GM19395 (cell line): ENCODE data around the gene NDUFAF2.

Experiments
- ATAC-seq: cut with Tn5 transposase; IDR thresholded peaks from one replicate; pipeline ENCODE4 v1.9.1; 2021; ENCODE audit warnings: mild to moderate bottlenecking, moderate library complexity; ENCODE audit not compliant: unreplicated experiment

Gene NDUFAF2

GRCh38 chr5:61114441-61114840 is 169.4 kb downstream of the NDUFAF2 start:
- ATAC-seq, result no peak

GRCh38 chr5:61115968-61116367 is 171.0 kb downstream of the NDUFAF2 start:
- peak; percentile 61 for ATAC-seq

- ATAC-seq, result no peak
Measured at GRCh38 chr5:61119066-61119465, 174.1 kb downstream of the NDUFAF2 start.

- no peak for ATAC-seq
Measured at GRCh38 chr5:61120534-61120933, 175.5 kb downstream of the NDUFAF2 start.

GRCh38 chr5:61123145-61123544 is 178.1 kb downstream of the NDUFAF2 start:
- no peak for ATAC-seq

- no peak for ATAC-seq
Measured at GRCh38 chr5:61130289-61130688, 185.3 kb downstream of the NDUFAF2 start.

GRCh38 chr5:61132559-61132958 is 187.6 kb downstream of the NDUFAF2 start:
- no peak for ATAC-seq

- no peak for ATAC-seq
Measured at GRCh38 chr5:61137835-61138234, 192.8 kb downstream of the NDUFAF2 start.

GRCh38 chr5:61139094-61139873 is 194.3 kb downstream of the NDUFAF2 start:
- no peak for ATAC-seq

GRCh38 chr5:61139931-61140330 is 194.9 kb downstream of the NDUFAF2 start:
- no peak for ATAC-seq

GRCh38 chr5:61141801-61142200 is 196.8 kb downstream of the NDUFAF2 start:
- ATAC-seq, result no peak

- ATAC-seq, result no peak
Measured at GRCh38 chr5:61142391-61142790, 197.4 kb downstream of the NDUFAF2 start.

- no peak for ATAC-seq
Measured at GRCh38 chr5:61142811-61143210, 197.8 kb downstream of the NDUFAF2 start.

- ATAC-seq, result no peak
Measured at GRCh38 chr5:61148515-61148914, 203.5 kb downstream of the NDUFAF2 start.

GRCh38 chr5:61151893-61152292 is 206.9 kb downstream of the NDUFAF2 start:
- ATAC-seq, result no peak

- ATAC-seq, result no peak
Measured at GRCh38 chr5:61159070-61159469, 214.1 kb downstream of the NDUFAF2 start.

- no peak for ATAC-seq
Measured at GRCh38 chr5:61159836-61160235, 214.8 kb downstream of the NDUFAF2 start.

GRCh38 chr5:61160497-61160896 is 215.5 kb downstream of the NDUFAF2 start:
- ATAC-seq, result no peak

GRCh38 chr5:61162010-61162831 is 217.2 kb downstream of the NDUFAF2 start, which contains the start of gene SMIM15:
SMIM15 (minus strand) TSS chr5:61162468; CDS start chr5:61160171, 2,297 bp downstream.
- ATAC-seq, result peak; percentile 97

GRCh38 chr5:61162832-61163567 is 218.0 kb downstream of the NDUFAF2 start:
- peak; percentile 9 for ATAC-seq

GRCh38 chr5:61163905-61164304 is 218.9 kb downstream of the NDUFAF2 start:
- no peak for ATAC-seq
